Measurements from ENCODE around the gene SKI. TPM values are rescaled to one million over a fixed set of nuclear protein-coding genes. Genes with fewer than 3 reads are reported as not detected.

The SKI gene
- total RNA-seq, 1 experiment from 2014 or later = 5.6 TPM

DNA sequence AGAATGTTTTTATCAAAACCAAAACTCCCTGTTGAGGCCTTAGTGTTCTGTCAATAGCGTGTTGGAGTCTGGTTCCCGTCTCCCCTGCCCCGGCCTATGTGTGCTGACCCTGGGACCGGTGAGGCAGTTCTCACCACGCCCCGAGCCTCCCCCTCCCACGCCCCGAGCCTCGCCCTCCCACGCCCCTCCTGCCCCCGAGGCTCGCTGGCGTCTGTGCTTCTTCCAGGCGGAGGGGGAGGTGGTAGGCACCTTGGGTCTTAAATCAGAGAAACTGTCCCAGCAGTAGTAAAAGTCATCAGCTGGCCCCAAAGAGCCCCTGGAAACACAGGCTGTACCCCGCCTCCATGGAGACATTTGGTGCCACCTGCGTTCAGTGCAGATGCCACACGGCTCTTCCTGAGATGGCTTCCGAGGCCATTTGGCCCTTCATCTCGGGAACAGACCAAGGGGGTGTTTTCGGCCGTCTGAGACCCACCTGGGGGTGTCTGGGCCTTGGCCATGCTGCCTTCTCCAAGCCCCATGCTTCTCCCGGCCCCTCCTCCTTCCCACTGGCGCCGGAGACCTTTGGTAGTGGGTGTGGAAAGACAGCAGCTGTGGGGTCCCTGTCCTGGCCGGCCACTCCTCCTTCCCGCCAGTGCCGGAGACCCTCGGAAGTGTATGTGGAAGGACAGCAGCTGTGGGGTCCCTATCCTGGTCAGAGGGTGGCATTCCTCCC lies 44.7 kb downstream of the SKI start:
- DNase-seq (ENCODE audit: extremely low read depth, low read depth) = no peak

GRCh38 chr1:2273401-2274090 lies 45.4 kb downstream of the SKI start:
- no peak for DNase-seq (ENCODE audit: extremely low read depth, low read depth)

DNA sequence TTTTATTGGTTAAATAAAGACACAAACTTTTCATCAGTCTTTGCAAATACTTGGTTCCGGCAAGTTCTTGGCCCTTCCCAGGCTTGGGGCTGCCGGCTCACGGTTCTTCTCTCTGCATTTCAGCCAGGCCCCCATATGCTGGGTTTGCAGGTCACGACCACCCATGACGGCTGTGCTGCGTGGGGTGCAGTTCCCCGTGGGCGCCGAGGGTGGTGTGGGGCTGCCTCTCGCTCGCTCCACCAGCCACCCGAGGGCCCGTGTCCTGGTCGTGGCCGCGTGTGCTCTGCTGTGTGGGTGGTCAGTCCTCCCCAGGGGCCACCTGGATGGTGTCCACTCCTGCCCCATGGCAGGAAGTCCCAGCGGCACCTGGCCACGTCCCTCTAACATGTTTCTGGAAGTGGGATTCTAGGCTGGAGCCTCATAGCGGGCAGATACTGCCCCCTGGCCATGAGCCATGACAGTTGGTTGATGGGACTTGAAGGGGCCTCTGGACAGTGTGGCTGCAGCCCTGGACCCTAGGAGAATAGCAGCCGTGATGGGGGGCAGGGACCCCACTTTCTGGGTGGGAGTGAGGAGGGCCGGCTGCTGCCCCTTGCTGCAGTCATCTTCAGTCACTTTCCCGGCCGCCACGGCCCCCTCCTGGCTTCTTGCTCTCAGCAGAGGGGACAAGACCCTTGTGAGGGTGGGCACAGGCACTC lies 46.3 kb downstream of the SKI start:
- DNase-seq (ENCODE audit: extremely low read depth, low read depth) = no peak

GRCh38 chr1:2274929-2275475 lies 46.9 kb downstream of the SKI start:
- DNase-seq (ENCODE audit: extremely low read depth, low read depth) = no peak

- no peak for DNase-seq (ENCODE audit: extremely low read depth, low read depth)
Observed at GRCh38 chr1:2275796-2276536, 47.8 kb downstream of the SKI start.

GRCh38 chr1:2276803-2277580 lies 48.9 kb downstream of the SKI start:
- no peak for DNase-seq (ENCODE audit: extremely low read depth, low read depth)

GRCh38 chr1:2277741-2278488 lies 49.8 kb downstream of the SKI start:
- no peak for DNase-seq (ENCODE audit: extremely low read depth, low read depth)

DNA sequence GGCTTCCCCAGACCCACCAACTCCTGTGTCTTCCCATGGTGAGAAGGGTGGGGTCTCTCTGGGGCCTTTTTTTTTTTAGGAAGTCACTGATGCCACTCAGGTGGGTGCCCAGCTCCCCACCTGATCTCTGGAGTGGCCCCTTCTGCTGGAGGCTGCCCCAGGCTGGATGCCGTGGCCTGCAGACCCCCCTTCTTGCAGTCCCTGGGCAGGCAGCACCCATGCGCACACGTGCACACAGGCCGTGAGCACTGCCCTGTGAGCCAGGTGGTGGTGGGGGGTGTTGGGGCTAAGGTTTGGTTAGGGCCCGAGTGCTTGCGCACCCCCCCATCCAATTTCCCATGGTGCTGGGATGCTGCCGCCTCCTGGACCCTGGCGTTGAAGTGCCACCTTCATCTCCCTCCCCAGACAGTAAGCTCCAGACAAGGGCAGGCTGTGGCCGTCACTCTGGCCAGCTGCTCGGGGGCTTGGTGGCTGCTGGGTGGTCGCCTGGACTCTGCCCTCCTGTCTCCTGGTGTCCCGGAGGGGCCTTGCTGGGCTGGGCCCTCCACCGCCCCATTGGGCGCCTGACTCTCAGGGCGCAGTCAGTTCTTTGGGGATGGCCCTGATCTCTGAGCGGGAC lies 50.6 kb downstream of the SKI start:
- DNase-seq (ENCODE audit: extremely low read depth, low read depth) = no peak

- no peak for DNase-seq (ENCODE audit: extremely low read depth, low read depth)
Observed at GRCh38 chr1:2279210-2279639, 51.1 kb downstream of the SKI start.

DNA sequence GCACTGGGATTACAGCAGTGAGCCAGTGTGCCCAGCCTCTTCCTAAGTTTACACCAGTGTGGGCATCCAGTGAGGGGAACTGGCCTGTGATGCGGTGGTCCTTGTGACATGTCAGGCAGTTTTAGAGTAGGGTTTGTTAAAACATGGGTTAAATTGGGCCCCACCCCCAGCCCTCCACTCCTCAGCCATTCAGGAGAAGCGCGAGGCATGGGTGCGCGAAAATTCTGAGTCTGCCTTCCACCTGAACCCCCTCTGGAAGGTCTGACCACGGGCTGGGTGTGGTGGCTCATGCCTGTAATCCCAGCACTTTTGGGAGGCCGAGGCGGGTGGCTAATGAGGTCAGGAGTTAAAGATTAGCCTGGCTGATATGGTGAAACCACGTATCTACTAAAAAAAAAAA lies 51.7 kb downstream of the SKI start:
- no peak for DNase-seq (ENCODE audit: extremely low read depth, low read depth)

GRCh38 chr1:2282556-2283270 lies 54.6 kb downstream of the SKI start:
- DNase-seq (ENCODE audit: extremely low read depth, low read depth) = no peak

DNA sequence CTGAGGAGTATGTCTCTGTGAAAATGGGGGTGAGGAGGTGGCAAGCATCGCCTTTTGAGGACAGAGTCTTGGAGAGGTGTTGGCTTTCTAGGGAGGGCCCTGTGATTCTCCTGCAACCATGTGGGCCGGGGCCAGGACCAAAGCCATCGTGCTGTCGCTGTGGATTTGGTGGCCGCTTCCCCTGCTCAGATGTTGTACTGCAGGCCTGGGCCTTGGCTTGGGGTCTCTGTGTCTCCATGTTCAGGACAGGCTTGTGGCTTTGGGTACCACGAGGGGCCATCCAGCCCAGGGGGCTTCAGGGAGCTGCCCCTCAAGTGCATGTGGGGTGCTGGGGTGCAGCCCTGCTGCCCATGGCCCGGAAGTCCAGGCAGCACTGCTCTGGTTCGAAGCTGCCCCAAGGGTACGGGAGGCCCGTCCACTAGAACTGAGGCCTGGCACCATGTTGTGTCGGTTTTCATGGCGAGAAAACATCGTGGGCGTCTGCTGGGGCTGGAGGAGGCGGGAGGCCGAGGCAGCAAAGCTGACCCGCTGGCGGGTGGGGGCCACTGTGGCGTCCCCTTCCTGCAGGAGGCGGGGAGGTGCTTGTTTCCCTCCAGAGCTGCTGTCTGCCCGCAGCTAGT lies 55.4 kb downstream of the SKI start:
- no peak for DNase-seq (ENCODE audit: extremely low read depth, low read depth)

GRCh38 chr1:2283991-2284895 lies 56.1 kb downstream of the SKI start:
- DNase-seq (ENCODE audit: extremely low read depth, low read depth) = no peak

- no peak for DNase-seq (ENCODE audit: extremely low read depth, low read depth)
Observed at GRCh38 chr1:2284932-2285331, 56.8 kb downstream of the SKI start.

DNA sequence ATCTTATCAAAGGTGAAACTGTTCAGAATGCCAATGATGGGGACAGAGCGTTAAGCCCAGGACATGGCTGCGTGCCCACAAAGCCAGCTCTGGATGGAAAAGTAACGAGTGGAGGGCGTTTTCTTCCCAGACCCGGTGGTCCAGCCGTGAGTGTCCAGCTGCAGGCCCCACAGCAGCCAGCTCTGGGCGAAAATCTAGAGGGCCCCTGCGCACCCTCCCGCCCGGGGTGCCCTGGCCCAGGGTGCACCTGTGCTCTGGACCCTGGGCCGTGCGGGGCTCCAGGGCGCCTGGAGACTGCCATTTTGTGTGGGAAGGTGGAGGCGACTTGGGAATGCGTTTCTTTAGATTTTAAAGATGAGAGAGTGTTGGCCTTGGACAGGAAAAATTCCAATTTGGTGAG lies 58.8 kb downstream of the SKI start:
- DNase-seq (ENCODE audit: extremely low read depth, low read depth) = no peak

- DNase-seq (ENCODE audit: extremely low read depth, low read depth) = no peak
Observed at GRCh38 chr1:2287649-2288048, 59.5 kb downstream of the SKI start.

GRCh38 chr1:2288311-2288710 lies 60.2 kb downstream of the SKI start:
- DNase-seq (ENCODE audit: extremely low read depth, low read depth) = no peak
